GM12878 (cell line): ENCODE results near the gene CARD14. TPM values are rescaled to one million over a fixed set of nuclear protein-coding genes. Genes with fewer than 3 reads are reported as not detected.

Source experiments
- ATAC-seq: fragments of 200-7000 bp; cut with Tn5 transposase; 3 replicates; pipeline ENCODE4 v1.9.1; 2020; ENCODE audit warnings: mild to moderate bottlenecking, moderate library complexity
- BruUV-seq: library from RNA; stranded (reverse); fragments of 400-500 nt; replicated peaks from 2 replicates; lab custom pipeline; 2021; lab: Mats Ljungman, UMichigan
- CTCF ChIA-PET: fragments of 300-600 bp; sonication (Branson Sonifier 250); formaldehyde crosslinking; extraction: SDS; loops from one replicate; lab custom pipeline; 2021; ENCODE audit warnings: inconsistent platforms; lab: Yijun Ruan, JAX
- POLR2A ChIA-PET: fragments of 350-600 bp; formaldehyde crosslinking; extraction: SDS; loops from one replicate; lab custom pipeline; 2021; ENCODE audit warnings: inconsistent platforms; lab: Charles Lee
- RAD21 ChIA-PET: fragments of 300-600 bp; sonication (Branson Sonifier 250); formaldehyde crosslinking; loops from one replicate; lab custom pipeline; 2023; ENCODE audit warnings: antibody characterized with exemption; ENCODE audit not compliant: unreplicated experiment; lab: Charles Lee
- SMC1A ChIA-PET: fragments of 300-600 bp; sonication (Branson Sonifier 250); formaldehyde crosslinking; loops from one replicate; lab custom pipeline; 2023; ENCODE audit not compliant: unreplicated experiment, uncharacterized antibody; lab: Charles Lee
- DNase-seq: peaks from one replicate; pipeline ENCODE4 v3.0.0-alpha.2; 2011; ENCODE audit warnings: low read depth, low spot score
- FAIRE-seq: peaks from 3 replicates; lab custom pipeline; 2011; peaks lifted over from hg19 to GRCh38; lab: Jason Lieb, UNC
- H2AFZ ChIP-seq: 2 replicates; pipeline ENCODE4 v1.6.0; 2011; ENCODE audit warnings: low read depth, low read length, control low read depth; ENCODE audit not compliant: control insufficient read depth
- H3K27ac ChIP-seq: 2 replicates; pipeline ENCODE4 v1.5.1; 2011; ENCODE audit warnings: control low read depth; ENCODE audit not compliant: control insufficient read depth, insufficient read depth
- H3K27me3 ChIP-seq, 2 experiments: replicated peaks in 1 of 2; 2 replicates each; pipeline versions ENCODE4 v1.6.0 to v1.6.1; 2011; ENCODE audit warnings: low read length in 1 of 2; ENCODE audit not compliant: control insufficient read depth in 2 of 2, insufficient read depth in 2 of 2
- H3K36me3 ChIP-seq, 2 experiments: 2 replicates each; pipeline ENCODE4 v1.5.1; 2011; ENCODE audit warnings: low read length in 1 of 2; ENCODE audit not compliant: control insufficient read depth in 2 of 2, insufficient read depth in 2 of 2
- H3K4me1 ChIP-seq: 2 replicates; pipeline ENCODE4 v1.6.1; 2011; ENCODE audit warnings: mild to moderate bottlenecking, low read length, moderate library complexity, mixed read lengths; ENCODE audit not compliant: control insufficient read depth, insufficient read depth
- H3K4me2 ChIP-seq: 2 replicates; pipeline ENCODE4 v1.6.0; 2011; ENCODE audit warnings: control low read depth; ENCODE audit not compliant: control insufficient read depth, insufficient read depth
- H3K4me3 ChIP-seq: fragments of 200-600 bp; sonication (generic); 2 replicates; pipeline ENCODE4 v1.5.1; 2016
- H3K79me2 ChIP-seq: 2 replicates; pipeline ENCODE4 v1.6.0; 2011; ENCODE audit warnings: low read length; ENCODE audit not compliant: control insufficient read depth, insufficient read depth
- H3K9ac ChIP-seq: 2 replicates; pipeline ENCODE4 v1.8.0; 2011; ENCODE audit warnings: low read length, control low read depth, mixed read lengths; ENCODE audit not compliant: control insufficient read depth, insufficient read depth
- H3K9me3 ChIP-seq: replicated peaks from 3 replicates; pipeline ENCODE4 v1.5.1; 2011; ENCODE audit warnings: mild to moderate bottlenecking, low read length; ENCODE audit not compliant: control insufficient read depth, insufficient read depth
- H4K20me1 ChIP-seq: 2 replicates; pipeline ENCODE4 v1.6.0; 2011; ENCODE audit not compliant: control insufficient read depth, insufficient read depth
- CHD1 ChIP-seq: IDR thresholded peaks from 2 replicates; pipeline ENCODE4 v1.6.1; 2012; ENCODE audit warnings: low read depth, low read length, improper control_type of control experiment
- NFYA ChIP-seq: IDR thresholded peaks from 2 replicates; pipeline ENCODE4 v1.6.1; 2011; ENCODE audit warnings: low read depth, mild to moderate bottlenecking, low read length, improper control_type of control experiment, borderline replicate concordance
- POLR2AphosphoS2 ChIP-seq: IDR thresholded peaks from 2 replicates; pipeline ENCODE4 v1.6.1; 2011; ENCODE audit warnings: low read depth, mild to moderate bottlenecking, low read length, improper control_type of control experiment, moderate library complexity
- RAD51 ChIP-seq: fragments of 450-650 bp; IDR thresholded peaks from 2 replicates; pipeline ENCODE4 v1.6.1; 2016; ENCODE audit warnings: moderate library complexity, mild to moderate bottlenecking, inconsistent platforms
- YBX1 ChIP-seq: fragments of 450-650 bp; IDR thresholded peaks from 2 replicates; pipeline ENCODE4 v1.6.1; 2016; ENCODE audit warnings: antibody characterized with exemption
- WGBS: methylation state at CpG from one replicate; pipeline ENCODE4 v1.1.6; 2016; ENCODE audit warnings: low lambda C conversion rate; ENCODE audit not compliant: insufficient replicate concordance, insufficient coverage; ENCODE audit errors: missing lambda C conversion rate; 5-methylcytosine and 5-hydroxymethylcytosine counted together
- in situ Hi-C: fragments of 300-500 bp; cut with MboI; formaldehyde crosslinking; loops from 9 replicates; pipeline ENCODE4 v1.14.3; 2018; ENCODE audit warnings: mixed read lengths
- intact Hi-C: fragments of 100-400 bp; cut with micrococcal nuclease; formaldehyde crosslinking; loops from one replicate; pipeline ENCODE4 v1.14.2; 2022; ENCODE audit not compliant: unreplicated experiment
- polyA plus RNA-seq, 11 experiments: library from polyadenylated mRNA; depleted of rRNA in 4 of 11; unstranded in 6 of 11; stranded (reverse) in 5 of 11; fragments of >200 nt; fragmentation: Nextera tagmentation in 4 of 11; fragmentation: Illumina TruSeq in 1 of 11; extraction: Ambion mirVana in 4 of 11; extraction: Trizol in 1 of 11; gene quantifications; 1 replicate in 1 of 11; 2 replicates in 10 of 11; pipeline versions ENCODE4 v1.2.1 to v1.2.3, GENCODE V29; 2011 to 2016; ENCODE audit warnings: inconsistent platforms in 2 of 11, missing spikeins in 2 of 11, low read depth in 1 of 11
- total RNA-seq, 4 experiments: library from RNA; depleted of rRNA in 3 of 4; stranded (reverse); fragments of >200 nt in 3 of 4; fragmentation: Illumina TruSeq in 1 of 4; extraction: Trizol in 1 of 4; gene quantifications; 2 replicates each; pipeline versions ENCODE4 v1.2.1 to v1.2.3, GENCODE V29; 2013 to 2021
- TF ChIP-seq, protein P1 (sequence below): IDR thresholded peaks from 2 replicates; pipeline ENCODE4 v1.6.1; 2012; ENCODE audit warnings: low read length, inconsistent platforms

The CARD14 gene
- total and polyA plus RNA-seq, 10 of the 15 experiments (the other 5 are each of a cell fraction or from before 2014, with no cell fraction given): 0.08 to 0.15 TPM; not detected in 8

DNA sequence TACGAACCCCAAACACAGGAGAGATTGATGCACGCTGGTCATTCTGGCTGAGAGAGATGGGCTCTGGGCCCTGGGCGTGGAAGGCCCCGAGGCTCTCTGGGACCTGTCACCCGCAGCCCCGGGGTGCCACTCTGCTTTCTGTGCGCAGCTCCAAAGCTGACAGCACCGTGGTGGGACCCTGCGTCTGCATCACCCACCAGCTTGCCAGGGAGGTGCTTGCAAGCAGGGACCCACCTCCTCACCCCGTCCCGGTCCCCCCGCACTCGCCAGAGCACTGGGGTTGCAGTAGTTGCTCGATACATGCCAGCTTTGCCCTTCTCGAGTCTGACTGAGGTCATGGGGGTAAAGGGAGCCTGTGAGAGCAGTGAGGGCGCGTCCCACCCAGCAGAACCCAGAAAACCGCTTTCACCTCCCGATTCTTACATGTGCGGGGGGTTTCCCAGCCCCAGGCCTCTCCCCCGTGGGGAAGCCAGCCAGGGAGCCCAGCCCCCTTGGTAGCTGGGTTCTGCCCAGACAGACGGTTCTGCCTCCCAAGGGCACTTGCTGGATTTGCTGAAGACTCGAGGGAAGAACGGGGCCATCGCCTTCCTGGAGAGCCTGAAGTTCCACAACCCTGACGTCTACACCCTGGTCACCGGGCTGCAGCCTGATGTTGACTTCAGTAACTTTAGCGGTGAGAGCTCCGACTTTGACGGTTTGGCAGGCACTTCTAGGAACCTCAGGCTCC lies 12.5 kb downstream of the CARD14 start:
- Histone ChIP-seq H3K9ac (no peak overlapping the region), H4K20me1 (no peaks in the 10 kb centered on the region), H2AFZ (no peak overlapping the region), H3K9me3 (no peaks in the 10 kb centered on the region), H3K79me2 (no peaks in the 10 kb centered on the region), H3K4me2 (no peak overlapping the region), H3K27ac (no peak overlapping the region), H3K27me3 (peaks cover 0 to 3% of the 10 kb centered on the region in 2 experiments; a peak in 2 of 4 replicates)
- CTCF ChIA-PET: no interaction called here
- DNase-seq (no peak), ATAC-seq (no peak)
- SMC1A ChIA-PET: no interaction called here
- no peak for TF ChIP-seq NFYA
- TF ChIP-seq, protein P1, sequence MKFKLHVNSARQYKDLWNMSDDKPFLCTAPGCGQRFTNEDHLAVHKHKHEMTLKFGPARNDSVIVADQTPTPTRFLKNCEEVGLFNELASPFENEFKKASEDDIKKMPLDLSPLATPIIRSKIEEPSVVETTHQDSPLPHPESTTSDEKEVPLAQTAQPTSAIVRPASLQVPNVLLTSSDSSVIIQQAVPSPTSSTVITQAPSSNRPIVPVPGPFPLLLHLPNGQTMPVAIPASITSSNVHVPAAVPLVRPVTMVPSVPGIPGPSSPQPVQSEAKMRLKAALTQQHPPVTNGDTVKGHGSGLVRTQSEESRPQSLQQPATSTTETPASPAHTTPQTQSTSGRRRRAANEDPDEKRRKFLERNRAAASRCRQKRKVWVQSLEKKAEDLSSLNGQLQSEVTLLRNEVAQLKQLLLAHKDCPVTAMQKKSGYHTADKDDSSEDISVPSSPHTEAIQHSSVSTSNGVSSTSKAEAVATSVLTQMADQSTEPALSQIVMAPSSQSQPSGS: no peak
- TF ChIP-seq CHD1: no peak
- no peak for TF ChIP-seq RAD51
- no peak for TF ChIP-seq YBX1
- TF ChIP-seq, all 136 proteins: peak for 0
- no TSS peak for BruUV-seq
- no peak for FAIRE-seq
- POLR2A ChIA-PET: no interaction called here
- 59% methylated on average over 30 of the region's 30 CpGs for WGBS
- H3K4me3 ChIP-seq: no peak overlapping the region
- intact Hi-C loops: no loop called here
- H3K4me1 ChIP-seq: no peaks in the 10 kb centered on the region
- RAD21 ChIA-PET: no interaction called here
- H3K36me3 ChIP-seq: no peaks in the 10 kb centered on the region
- in situ Hi-C loops: no loop called here

DNA sequence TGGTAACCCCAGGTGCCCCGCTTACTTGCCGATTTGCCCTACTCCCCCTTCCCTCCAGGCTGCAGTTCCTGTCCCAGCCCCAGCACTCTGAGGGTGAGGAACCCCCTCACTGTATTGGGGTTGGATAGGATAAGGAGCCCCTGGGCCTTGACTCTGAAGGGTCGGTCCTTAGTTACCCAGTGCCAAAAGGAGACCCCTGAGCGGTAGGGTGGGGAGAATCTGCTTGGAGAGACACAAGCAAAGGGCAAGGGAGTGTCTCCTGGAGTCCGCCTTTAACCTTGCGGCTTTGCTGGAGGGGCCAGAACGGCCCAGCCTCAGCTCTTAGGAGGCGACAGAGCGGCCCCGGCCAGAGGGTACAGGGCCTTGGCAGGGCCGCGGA lies 13.0 kb downstream of the CARD14 start:
- WGBS: 63% methylated on average over 12 of the region's 12 CpGs
- no TSS peak for BruUV-seq
- H2AFZ ChIP-seq: no peak overlapping the region
- no peak overlapping the region for H3K9ac ChIP-seq
- H4K20me1 ChIP-seq: no peaks in the 10 kb centered on the region
- in situ Hi-C loops: no loop called here
- SMC1A ChIA-PET: no interaction called here
- H3K9me3 ChIP-seq: no peaks in the 10 kb centered on the region
- CTCF ChIA-PET: no interaction called here
- RAD21 ChIA-PET: no interaction called here
- POLR2A ChIA-PET: no interaction called here
- no peak overlapping the region for H3K4me2 ChIP-seq
- no peak for DNase-seq
- no peaks in the 10 kb centered on the region for H3K4me1 ChIP-seq
- ATAC-seq: no peak
- intact Hi-C loops: no loop called here
- no peaks in the 10 kb centered on the region for H3K79me2 ChIP-seq
- H3K27ac ChIP-seq: no peak overlapping the region
- FAIRE-seq: no peak
- no peak for TF ChIP-seq NFYA
- TF ChIP-seq POLR2AphosphoS2: no peak
- no peak overlapping the region for H3K4me3 ChIP-seq
- no peaks in the 10 kb centered on the region for H3K36me3 ChIP-seq
- peaks cover 0 to 3% of the 10 kb centered on the region in 2 experiments; a peak in 2 of 4 replicates for H3K27me3 ChIP-seq
